Neural cell (in vitro differentiated cells): ENCODE results near the gene SLF1. TPM values are rescaled to one million over a fixed set of nuclear protein-coding genes. Genes with fewer than 3 reads are reported as not detected.

Source experiments
- H2AFZ ChIP-seq: fragments of 200-600, 300-800 bp; sonication (generic), shearing (Covaris generic); 2 replicates; pipeline ENCODE4 v1.6.0; 2014; ENCODE audit warnings: low read depth, mild to moderate bottlenecking, antibody characterized with exemption, low read length, moderate library complexity
- H3F3A ChIP-seq: fragments of 200-600 bp; shearing (Covaris generic); 2 replicates; pipeline ENCODE4 v1.6.1; 2016; ENCODE audit warnings: mild to moderate bottlenecking, moderate library complexity, mixed read lengths, antibody characterized with exemption, low read length; ENCODE audit not compliant: insufficient read depth, poor library complexity, severe bottlenecking
- H3K27ac ChIP-seq: fragments of 200-600, 300-800 bp; sonication (generic), shearing (Covaris generic); 2 replicates; pipeline ENCODE4 v1.5.1; 2014; ENCODE audit warnings: mild to moderate bottlenecking, low read length, moderate library complexity
- H3K27me3 ChIP-seq: fragments of 300-800, 200-600 bp; sonication (generic), shearing (Covaris generic); 2 replicates; pipeline ENCODE4 v1.6.0; 2014; ENCODE audit warnings: mild to moderate bottlenecking, low read depth, low read length, moderate library complexity; ENCODE audit not compliant: insufficient read depth
- H3K36me3 ChIP-seq: fragments of 300-800, 200-600 bp; sonication (generic), shearing (Covaris generic); 2 replicates; pipeline ENCODE4 v1.5.1; 2014; ENCODE audit warnings: mild to moderate bottlenecking, antibody characterized with exemption, low read length, moderate library complexity; ENCODE audit not compliant: insufficient read depth
- H3K4me2 ChIP-seq: fragments of 300-800, 200-600 bp; sonication (generic), shearing (Covaris generic); 2 replicates; pipeline ENCODE4 v1.6.0; 2014; ENCODE audit warnings: mild to moderate bottlenecking, low read length
- H3K4me3 ChIP-seq: fragments of 300-800, 200-600 bp; sonication (generic), shearing (Covaris generic); 2 replicates; pipeline ENCODE4 v1.5.1; 2014; ENCODE audit warnings: mild to moderate bottlenecking, low read length, moderate library complexity
- H3K79me2 ChIP-seq: fragments of 200-600 bp; shearing (Covaris generic); replicated peaks from 2 replicates; pipeline ENCODE4 v1.6.0; 2014; ENCODE audit warnings: mild to moderate bottlenecking, low read length, moderate library complexity; ENCODE audit not compliant: insufficient read depth
- H3K9ac ChIP-seq: fragments of 300-800, 200-600 bp; sonication (generic), shearing (Covaris generic); 2 replicates; pipeline ENCODE4 v1.6.1; 2016; ENCODE audit warnings: mild to moderate bottlenecking, low read length, mixed read lengths
- H3K9me2 ChIP-seq: fragments of 200-600 bp; shearing (Covaris generic); 2 replicates; pipeline ENCODE4 v1.6.1; 2016; ENCODE audit warnings: mild to moderate bottlenecking, low read length, mixed read lengths; ENCODE audit not compliant: insufficient read depth
- H3K9me3 ChIP-seq: fragments of 200-600, 300-800 bp; sonication (generic), shearing (Covaris generic); 2 replicates; pipeline ENCODE4 v1.6.1; 2016; ENCODE audit warnings: mild to moderate bottlenecking, mixed run types, low read length, moderate library complexity, mixed read lengths
- H4K20me1 ChIP-seq: fragments of 200-600 bp; shearing (Covaris generic); 2 replicates; pipeline ENCODE4 v1.6.1; 2016; ENCODE audit warnings: mild to moderate bottlenecking, mixed run types; ENCODE audit not compliant: insufficient read depth
- EP300 ChIP-seq: fragments of 450-650 bp; conservative IDR thresholded peaks from 2 replicates; pipeline ENCODE4 v1.6.1; 2014; ENCODE audit warnings: antibody characterized with exemption, mild to moderate bottlenecking, moderate library complexity; ENCODE audit not compliant: poor library complexity, severe bottlenecking
- EZH2 ChIP-seq: fragments of 200-600, 300-800 bp; shearing (Covaris generic), sonication (generic); IDR thresholded peaks from 2 replicates; pipeline ENCODE4 v1.6.1; 2014; ENCODE audit warnings: antibody characterized with exemption, low read length, borderline replicate concordance, mild to moderate bottlenecking; ENCODE audit not compliant: insufficient read depth, poor library complexity, severe bottlenecking
- MXI1 ChIP-seq: fragments of 450-650 bp; conservative IDR thresholded peaks from 2 replicates; pipeline ENCODE4 v1.6.1; 2014; ENCODE audit warnings: antibody characterized with exemption, mild to moderate bottlenecking; ENCODE audit not compliant: poor library complexity, severe bottlenecking
- POLR2AphosphoS5 ChIP-seq: IDR thresholded peaks from 2 replicates; pipeline ENCODE4 v1.6.1; 2012
- RAD21 ChIP-seq: fragments of 450-650 bp; conservative IDR thresholded peaks from 2 replicates; pipeline ENCODE4 v1.6.1; 2014; ENCODE audit warnings: antibody characterized with exemption, mild to moderate bottlenecking, moderate library complexity
- SMC3 ChIP-seq: fragments of 450-650 bp; conservative IDR thresholded peaks from 2 replicates; pipeline ENCODE4 v1.6.1; 2014; ENCODE audit warnings: antibody characterized with exemption, mild to moderate bottlenecking, moderate library complexity; ENCODE audit not compliant: poor library complexity
- TAF1 ChIP-seq: IDR thresholded peaks from 2 replicates; pipeline ENCODE4 v1.6.1; 2012; ENCODE audit warnings: low read depth
- polyA plus RNA-seq: library from polyadenylated mRNA; depleted of rRNA; stranded (reverse); fragments of >200 nt; gene quantifications from 2 replicates; pipeline ENCODE4 v1.2.3, GENCODE V29; 2014
- TF ChIP-seq, protein P1 (sequence below): fragments of 450-650 bp; IDR thresholded peaks from 2 replicates; pipeline ENCODE4 v1.5.1; 2014; ENCODE audit warnings: antibody characterized with exemption, mild to moderate bottlenecking, moderate library complexity; ENCODE audit not compliant: poor library complexity, severe bottlenecking
- TF ChIP-seq, protein P2 (sequence below): IDR thresholded peaks from 2 replicates; pipeline ENCODE4 v1.6.1; 2012; ENCODE audit warnings: borderline replicate concordance

The SLF1 gene
- polyA plus RNA-seq, 1 donor from 2014 or later, result 19.7 TPM

DNA sequence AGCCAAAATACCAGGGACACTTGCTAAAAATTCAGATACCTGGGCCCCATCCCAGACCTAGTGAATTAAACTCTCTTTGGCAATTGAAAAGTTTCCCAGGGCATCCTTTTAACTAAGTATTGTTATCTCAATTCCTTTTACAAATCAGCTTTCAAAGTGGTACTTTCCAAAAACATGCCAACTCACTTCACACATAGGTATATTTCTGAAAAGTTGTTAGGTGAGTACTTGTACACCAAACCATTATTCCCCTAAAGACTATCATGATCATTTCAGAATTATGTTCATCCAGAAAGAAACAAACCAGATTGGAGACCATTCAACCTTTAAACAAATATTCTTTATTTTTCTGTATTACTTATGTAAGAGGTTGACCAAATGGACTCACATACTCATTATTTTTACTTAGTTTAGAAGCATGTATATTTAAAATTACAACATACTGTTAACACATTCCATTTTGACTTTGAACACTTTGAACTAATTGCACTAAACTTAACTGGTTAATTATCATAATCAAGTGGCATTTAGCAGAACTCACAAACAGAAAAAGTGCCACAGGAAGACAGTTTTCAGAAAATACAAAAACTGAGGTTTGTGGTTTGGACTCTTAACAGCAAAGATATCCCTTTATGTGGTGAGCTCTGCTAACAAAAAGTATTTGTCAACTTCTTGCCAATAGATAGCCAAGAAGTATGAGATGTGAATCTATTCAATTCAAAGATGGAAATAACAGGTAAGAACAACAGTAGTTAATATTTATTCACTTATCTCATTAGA, 40.8 kb upstream of the SLF1 start:
- H3K9ac ChIP-seq, result no peak overlapping the region
- no peaks in the 10 kb centered on the region for H3K9me3 ChIP-seq
- no peaks in the 10 kb centered on the region for H4K20me1 ChIP-seq
- no peaks in the 10 kb centered on the region for H3K27me3 ChIP-seq
- no peaks in the 10 kb centered on the region for H3F3A ChIP-seq
- no peak overlapping the region for H3K4me2 ChIP-seq
- no peaks in the 10 kb centered on the region for H3K9me2 ChIP-seq
- H3K79me2 ChIP-seq, result no peaks in the 10 kb centered on the region
- TF ChIP-seq MXI1, result no peak
- no peak for TF ChIP-seq POLR2AphosphoS5
- no peak for TF ChIP-seq SMC3
- TF ChIP-seq, protein P1, sequence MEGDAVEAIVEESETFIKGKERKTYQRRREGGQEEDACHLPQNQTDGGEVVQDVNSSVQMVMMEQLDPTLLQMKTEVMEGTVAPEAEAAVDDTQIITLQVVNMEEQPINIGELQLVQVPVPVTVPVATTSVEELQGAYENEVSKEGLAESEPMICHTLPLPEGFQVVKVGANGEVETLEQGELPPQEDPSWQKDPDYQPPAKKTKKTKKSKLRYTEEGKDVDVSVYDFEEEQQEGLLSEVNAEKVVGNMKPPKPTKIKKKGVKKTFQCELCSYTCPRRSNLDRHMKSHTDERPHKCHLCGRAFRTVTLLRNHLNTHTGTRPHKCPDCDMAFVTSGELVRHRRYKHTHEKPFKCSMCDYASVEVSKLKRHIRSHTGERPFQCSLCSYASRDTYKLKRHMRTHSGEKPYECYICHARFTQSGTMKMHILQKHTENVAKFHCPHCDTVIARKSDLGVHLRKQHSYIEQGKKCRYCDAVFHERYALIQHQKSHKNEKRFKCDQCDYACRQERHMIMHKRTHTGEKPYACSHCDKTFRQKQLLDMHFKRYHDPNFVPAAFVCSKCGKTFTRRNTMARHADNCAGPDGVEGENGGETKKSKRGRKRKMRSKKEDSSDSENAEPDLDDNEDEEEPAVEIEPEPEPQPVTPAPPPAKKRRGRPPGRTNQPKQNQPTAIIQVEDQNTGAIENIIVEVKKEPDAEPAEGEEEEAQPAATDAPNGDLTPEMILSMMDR, result no peak
- TF ChIP-seq TAF1, result no peak
- TF ChIP-seq, protein P2, sequence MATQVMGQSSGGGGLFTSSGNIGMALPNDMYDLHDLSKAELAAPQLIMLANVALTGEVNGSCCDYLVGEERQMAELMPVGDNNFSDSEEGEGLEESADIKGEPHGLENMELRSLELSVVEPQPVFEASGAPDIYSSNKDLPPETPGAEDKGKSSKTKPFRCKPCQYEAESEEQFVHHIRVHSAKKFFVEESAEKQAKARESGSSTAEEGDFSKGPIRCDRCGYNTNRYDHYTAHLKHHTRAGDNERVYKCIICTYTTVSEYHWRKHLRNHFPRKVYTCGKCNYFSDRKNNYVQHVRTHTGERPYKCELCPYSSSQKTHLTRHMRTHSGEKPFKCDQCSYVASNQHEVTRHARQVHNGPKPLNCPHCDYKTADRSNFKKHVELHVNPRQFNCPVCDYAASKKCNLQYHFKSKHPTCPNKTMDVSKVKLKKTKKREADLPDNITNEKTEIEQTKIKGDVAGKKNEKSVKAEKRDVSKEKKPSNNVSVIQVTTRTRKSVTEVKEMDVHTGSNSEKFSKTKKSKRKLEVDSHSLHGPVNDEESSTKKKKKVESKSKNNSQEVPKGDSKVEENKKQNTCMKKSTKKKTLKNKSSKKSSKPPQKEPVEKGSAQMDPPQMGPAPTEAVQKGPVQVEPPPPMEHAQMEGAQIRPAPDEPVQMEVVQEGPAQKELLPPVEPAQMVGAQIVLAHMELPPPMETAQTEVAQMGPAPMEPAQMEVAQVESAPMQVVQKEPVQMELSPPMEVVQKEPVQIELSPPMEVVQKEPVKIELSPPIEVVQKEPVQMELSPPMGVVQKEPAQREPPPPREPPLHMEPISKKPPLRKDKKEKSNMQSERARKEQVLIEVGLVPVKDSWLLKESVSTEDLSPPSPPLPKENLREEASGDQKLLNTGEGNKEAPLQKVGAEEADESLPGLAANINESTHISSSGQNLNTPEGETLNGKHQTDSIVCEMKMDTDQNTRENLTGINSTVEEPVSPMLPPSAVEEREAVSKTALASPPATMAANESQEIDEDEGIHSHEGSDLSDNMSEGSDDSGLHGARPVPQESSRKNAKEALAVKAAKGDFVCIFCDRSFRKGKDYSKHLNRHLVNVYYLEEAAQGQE, result no peak
- TF ChIP-seq EP300, result no peak
- no peak for TF ChIP-seq RAD21
- no peak for TF ChIP-seq EZH2
- no peaks in the 10 kb centered on the region for H3K36me3 ChIP-seq
- no peak overlapping the region for H3K4me3 ChIP-seq
- no peak overlapping the region for H3K27ac ChIP-seq
- no peak overlapping the region for H2AFZ ChIP-seq

DNA sequence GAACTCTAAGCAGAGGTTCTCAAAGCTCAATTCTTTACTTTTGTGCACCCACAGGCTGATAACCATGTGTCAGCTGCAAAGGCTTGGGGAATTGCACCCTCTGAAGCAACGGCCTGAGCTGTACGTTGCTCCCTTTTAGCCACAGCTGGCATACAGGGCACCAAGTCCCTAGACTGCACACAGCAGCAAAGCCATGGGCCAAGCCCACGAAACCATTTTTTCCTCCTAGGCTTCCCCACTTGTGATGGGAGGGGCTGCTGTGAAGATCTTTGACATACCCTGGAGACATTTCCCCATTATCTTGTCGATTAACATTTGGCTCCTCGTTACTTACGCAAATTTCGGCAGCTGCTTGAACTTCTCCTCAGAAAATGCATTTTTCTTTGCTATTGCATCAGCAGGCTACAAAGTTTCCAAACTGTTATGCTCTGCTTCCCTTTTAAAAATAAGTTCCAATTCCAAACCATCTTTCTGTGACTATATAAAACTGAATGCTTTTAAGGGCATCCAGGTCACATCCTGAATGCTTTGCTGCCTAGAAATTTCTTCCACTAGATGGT, 23.1 kb upstream of the SLF1 start:
- Histone ChIP-seq H3K27me3 (no peaks in the 10 kb centered on the region), H3K27ac (no peak overlapping the region), H2AFZ (no peak overlapping the region), H3K4me2 (no peak overlapping the region), H3K9ac (no peak overlapping the region), H3K4me3 (no peak overlapping the region), H3F3A (no peaks in the 10 kb centered on the region), H3K9me2 (no peaks in the 10 kb centered on the region), H3K36me3 (no peaks in the 10 kb centered on the region), H4K20me1 (no peaks in the 10 kb centered on the region), H3K79me2 (no peaks in the 10 kb centered on the region), H3K9me3 (no peaks in the 10 kb centered on the region)
- TF ChIP-seq EZH2 (no peak), MXI1 (no peak), SMC3 (no peak), POLR2AphosphoS5 (no peak), RAD21 (no peak), TAF1 (no peak), EP300 (no peak)
- TF ChIP-seq, protein P1, result no peak
- TF ChIP-seq, protein P2, result no peak
